IMR-90 (cell line): ENCODE data around the gene RCE1. TPM values are rescaled to one million over a fixed set of nuclear protein-coding genes. Genes with fewer than 3 reads are reported as not detected.

ENCODE experiments used
- ATAC-seq: fragments of 200-7000 bp; cut with Tn5 transposase; 2 replicates; pipeline ENCODE4 v1.9.1; 2020; ENCODE audit warnings: low read depth, mild to moderate bottlenecking, moderate library complexity
- BruUV-seq: library from RNA; stranded (reverse); fragments of 400-500 nt; replicated peaks from 2 replicates; lab custom pipeline; 2021; lab: Mats Ljungman, UMichigan
- CTCF ChIA-PET: fragments of 300-600 bp; formaldehyde crosslinking; extraction: SDS; loops from one replicate; lab custom pipeline; 2021; ENCODE audit warnings: antibody characterized with exemption; lab: Yijun Ruan, JAX
- POLR2A ChIA-PET: fragments of 300-600 bp; sonication (Branson Sonifier 250); formaldehyde crosslinking; loops from one replicate; lab custom pipeline; 2022; ENCODE audit warnings: antibody characterized with exemption; ENCODE audit not compliant: unreplicated experiment; lab: Charles Lee
- DNase-seq: peaks from one replicate; pipeline ENCODE4 v3.0.0; 2013
- H2AFZ ChIP-seq: replicated peaks from 2 replicates; pipeline ENCODE3; 2013; ENCODE audit warnings: low read length, mild to moderate bottlenecking; ENCODE audit not compliant: poor library complexity
- H2AK5ac ChIP-seq: 2 replicates; pipeline ENCODE4 v1.6.1; 2013; ENCODE audit warnings: low read depth, low read length, inconsistent platforms
- H2AK9ac ChIP-seq: replicated peaks from 2 replicates; pipeline ENCODE3; 2013; ENCODE audit warnings: mild to moderate bottlenecking, low read depth, low read length, moderate library complexity; ENCODE audit not compliant: poor library complexity
- H2BK120ac ChIP-seq: 2 replicates; pipeline ENCODE4 v1.6.1; 2013; ENCODE audit warnings: low read depth, low read length, inconsistent platforms
- H2BK15ac ChIP-seq: 3 replicates; pipeline ENCODE4 v1.6.1; 2013; ENCODE audit warnings: low read depth, low read length, inconsistent platforms
- H2BK20ac ChIP-seq: 2 replicates; pipeline ENCODE4 v1.6.1; 2013; ENCODE audit warnings: low read depth, mild to moderate bottlenecking, inconsistent platforms, low read length, moderate library complexity
- H2BK5ac ChIP-seq: 2 replicates; pipeline ENCODE4 v1.6.1; 2013; ENCODE audit warnings: mild to moderate bottlenecking, low read depth, low read length, inconsistent platforms; ENCODE audit not compliant: poor library complexity, severe bottlenecking
- H3K14ac ChIP-seq: replicated peaks from 2 replicates; pipeline ENCODE4 v1.6.1; 2013; ENCODE audit warnings: low read depth, low read length, inconsistent platforms
- H3K18ac ChIP-seq: 2 replicates; pipeline ENCODE4 v1.6.1; 2013; ENCODE audit warnings: low read depth, low read length, control low read depth
- H3K23ac ChIP-seq: 2 replicates; pipeline ENCODE4 v1.6.1; 2013; ENCODE audit warnings: low read depth, low read length, inconsistent platforms
- H3K27ac ChIP-seq: 2 replicates; pipeline ENCODE4 v1.5.1; 2013; ENCODE audit warnings: mild to moderate bottlenecking, control low read depth, low read length; ENCODE audit not compliant: insufficient read depth
- H3K27me3 ChIP-seq: 2 replicates; pipeline ENCODE4 v1.6.1; 2013; ENCODE audit warnings: low read length; ENCODE audit not compliant: control insufficient read depth, insufficient read depth
- H3K36me3 ChIP-seq: 2 replicates; pipeline ENCODE4 v1.6.1; 2013; ENCODE audit warnings: low read length, mixed read lengths; ENCODE audit not compliant: control insufficient read depth, insufficient read depth
- H3K4ac ChIP-seq: 2 replicates; pipeline ENCODE4 v1.6.1; 2013; ENCODE audit warnings: low read depth, low read length, inconsistent platforms
- H3K4me1 ChIP-seq: 2 replicates; pipeline ENCODE4 v1.6.1; 2013; ENCODE audit warnings: low read length, mixed read lengths; ENCODE audit not compliant: control insufficient read depth, insufficient read depth
- H3K4me2 ChIP-seq: 2 replicates; pipeline ENCODE4 v1.6.1; 2013; ENCODE audit warnings: low read depth, mild to moderate bottlenecking, control low read depth, low read length, moderate library complexity
- H3K4me3 ChIP-seq: 2 replicates; pipeline ENCODE4 v1.5.1; 2013; ENCODE audit warnings: low read depth, mild to moderate bottlenecking, control low read depth, low read length, moderate library complexity; ENCODE audit not compliant: insufficient read depth
- H3K56ac ChIP-seq: 2 replicates; pipeline ENCODE4 v1.6.1; 2013; ENCODE audit warnings: low read length, inconsistent platforms; ENCODE audit not compliant: insufficient read depth; ENCODE audit errors: extremely low read depth
- H3K79me1 ChIP-seq, 2 experiments: 2 replicates each; pipeline ENCODE4 v1.6.1; 2013; ENCODE audit warnings: low read length in 2 of 2, inconsistent platforms in 1 of 2, low read depth in 1 of 2
- H3K9ac ChIP-seq: 2 replicates; pipeline ENCODE4 v1.6.1; 2013; ENCODE audit warnings: low read depth, low read length, control low read depth
- H3K9me1 ChIP-seq: 2 replicates; pipeline ENCODE4 v1.6.1; 2013; ENCODE audit warnings: low read length, inconsistent platforms; ENCODE audit not compliant: insufficient read depth
- H3K9me3 ChIP-seq: 2 replicates; pipeline ENCODE4 v1.6.1; 2013; ENCODE audit warnings: low read length; ENCODE audit not compliant: control insufficient read depth, insufficient read depth
- H4K20me1 ChIP-seq: 2 replicates; pipeline ENCODE4 v1.6.1; 2013; ENCODE audit warnings: low read length, inconsistent platforms; ENCODE audit not compliant: insufficient read depth
- H4K5ac ChIP-seq: 2 replicates; pipeline ENCODE4 v1.6.1; 2013; ENCODE audit warnings: mild to moderate bottlenecking, low read depth, low read length, control low read depth
- H4K8ac ChIP-seq, 2 experiments: 2 replicates each; pipeline ENCODE4 v1.6.1; 2013; ENCODE audit warnings: low read depth in 2 of 2, low read length in 2 of 2, control low read depth in 1 of 2, inconsistent platforms in 1 of 2
- H4K91ac ChIP-seq: 2 replicates; pipeline ENCODE4 v1.6.1; 2013; ENCODE audit warnings: low read depth, low read length, inconsistent platforms; ENCODE audit not compliant: insufficient read depth
- BHLHE40 ChIP-seq: fragments of 150-350 bp; IDR thresholded peaks from 2 replicates; pipeline ENCODE4 v1.6.1; 2016; ENCODE audit warnings: mild to moderate bottlenecking, low read depth, low read length
- CEBPB ChIP-seq: IDR thresholded peaks from 2 replicates; pipeline ENCODE4 v1.6.1; 2012; ENCODE audit warnings: low read depth, low read length, improper control_type of control experiment
- CHD1 ChIP-seq: IDR thresholded peaks from 2 replicates; pipeline ENCODE4 v1.6.1; 2012; ENCODE audit warnings: low read depth, low read length, improper control_type of control experiment
- CTCF ChIP-seq: conservative IDR thresholded peaks from 2 replicates; pipeline ENCODE4 v1.5.1; 2012; ENCODE audit warnings: mild to moderate bottlenecking, low read depth, low read length, improper control_type of control experiment
- FOS ChIP-seq: fragments of 150-350 bp; IDR thresholded peaks from 2 replicates; pipeline ENCODE4 v1.6.1; 2016; ENCODE audit warnings: low read depth, low read length
- MAFK ChIP-seq: IDR thresholded peaks from 2 replicates; pipeline ENCODE4 v1.6.1; 2012; ENCODE audit warnings: low read depth, low read length, improper control_type of control experiment
- MAZ ChIP-seq: IDR thresholded peaks from 2 replicates; pipeline ENCODE4 v1.6.1; 2012; ENCODE audit warnings: low read depth, mild to moderate bottlenecking, low read length, improper control_type of control experiment, moderate library complexity, borderline replicate concordance
- MXI1 ChIP-seq: IDR thresholded peaks from 2 replicates; pipeline ENCODE4 v1.6.1; 2012; ENCODE audit warnings: low read depth, mild to moderate bottlenecking, low read length, moderate library complexity, borderline replicate concordance
- NFE2L2 ChIP-seq: fragments of 150-350 bp; IDR thresholded peaks from 2 replicates; pipeline ENCODE4 v1.6.1; 2016; ENCODE audit warnings: low read depth, mild to moderate bottlenecking, low read length
- POLR2A ChIP-seq: IDR thresholded peaks from 2 replicates; pipeline ENCODE4 v1.6.1; 2012; ENCODE audit warnings: mild to moderate bottlenecking, low read depth, low read length
- RAD21 ChIP-seq: IDR thresholded peaks from 2 replicates; pipeline ENCODE4 v1.6.1; 2012; ENCODE audit warnings: low read length, improper control_type of control experiment
- RFX5 ChIP-seq: IDR thresholded peaks from 2 replicates; pipeline ENCODE4 v1.8.0; 2012; ENCODE audit warnings: low read depth, mild to moderate bottlenecking, low read length, moderate library complexity
- SMC3 ChIP-seq: fragments of 150-350 bp; IDR thresholded peaks from 2 replicates; pipeline ENCODE4 v1.6.1; 2016; ENCODE audit warnings: low read depth, mild to moderate bottlenecking, antibody characterized with exemption, low read length, moderate library complexity
- USF2 ChIP-seq: fragments of 150-350 bp; IDR thresholded peaks from 2 replicates; pipeline ENCODE4 v1.6.1; 2017; ENCODE audit warnings: mild to moderate bottlenecking, antibody characterized with exemption, low read length, low read depth
- WGBS, 2 experiments: methylation state at CpG; one replicate each; pipeline versions ENCODE4 v1.1.5 to v1.1.7; 2013; ENCODE audit warnings: missing lambda C conversion rate in 2 of 2; ENCODE audit not compliant: insufficient read length in 1 of 2; ENCODE audit errors: extremely low coverage in 2 of 2; 5-methylcytosine and 5-hydroxymethylcytosine counted together
- dilution Hi-C: fragments of 300-500 bp; cut with HindIII; formaldehyde crosslinking; loops from one replicate; pipeline ENCODE4 v1.14.3; 2018; ENCODE audit warnings: low sequenced_read_pairs; ENCODE audit not compliant: unreplicated experiment
- in situ Hi-C: fragments of 300-500 bp; cut with MboI; formaldehyde crosslinking; loops from 3 replicates; pipeline ENCODE4 v1.14.3; 2019; ENCODE audit warnings: low sequenced_read_pairs, inconsistent platforms, mixed read lengths
- intact Hi-C: fragments of 100-400 bp; cut with micrococcal nuclease; formaldehyde crosslinking; loops from 2 replicates; pipeline ENCODE4 v1.10.0; 2022
- polyA plus RNA-seq, 3 experiments: library from polyadenylated mRNA; depleted of rRNA; stranded (reverse); fragments of >200 nt; gene quantifications; 2 replicates each; pipeline ENCODE4 v1.2.3, GENCODE V29; 2012; ENCODE audit warnings: low replicate concordance in 1 of 3
- total RNA-seq: library from RNA; depleted of rRNA; stranded (reverse); fragments of >200 nt; gene quantifications from 2 replicates; pipeline ENCODE4 v1.2.3, GENCODE V29; 2012

RCE1 gene
- total and polyA plus RNA-seq, 2 of the 4 experiments (the other 2 are of a cell fraction): 6.6 to 19.4 TPM

GRCh38 chr11:66883016-66883965 is 40.0 kb downstream of the RCE1 start:
- peak overlapping the region; percentile 2; the same call in 1 of the 2 replicates for H3K14ac ChIP-seq
- WGBS, 2 experiments: 36% methylated on average over 15 of the region's 29 CpGs; no CpG with 5 or more reads in 1 of the 2 experiments
- peak overlapping the region; percentile 27; the same call in 2 of the 3 replicates for H2BK15ac ChIP-seq
- peaks cover 2% of the 10 kb centered on the region; the same call in 1 of the 2 replicates for H3K36me3 ChIP-seq
- CTCF ChIA-PET: interaction anchor here (0.5 to 1.5 kb wide), 4 partner anchors 9 to 1395 kb away, joined by 3 to 4 read pairs (median 4); no protein-coding TSS in a partner anchor
- peak overlapping the region; percentile 28 to 78; a peak in 3 of 4 replicates for H4K8ac ChIP-seq
- peak; percentile 82 for ATAC-seq
- TF ChIP-seq CEBPB: peak; percentile 62
- peak; percentile 15; the same call in 1 of the 2 replicates for TF ChIP-seq SMC3
- peak; percentile 52 for TF ChIP-seq RAD21
- TF ChIP-seq POLR2A: no peak
- TF ChIP-seq USF2: peak; percentile 7; the same call in 1 of the 2 replicates
- TF ChIP-seq CTCF: peak; percentile 51
- no peak for TF ChIP-seq CHD1
- no peak for TF ChIP-seq RFX5
- no peak; the same call in 1 of the 2 replicates for TF ChIP-seq MAZ
- 0 out of 2 replicates have a peak, but pooled peaks have one; percentile 21 for TF ChIP-seq BHLHE40
- TF ChIP-seq FOS: peak; percentile 35; the same call in 1 of the 2 replicates
- TF ChIP-seq MAFK: no peak
- TF ChIP-seq MXI1: 0 out of 2 replicates have a peak, but pooled peaks have one; percentile 34
- TF ChIP-seq NFE2L2: peak; percentile 59; the same call in 1 of the 2 replicates
- peak overlapping the region; percentile 83 for H3K4ac ChIP-seq
- POLR2A ChIA-PET: no interaction called here
- dilution Hi-C loops: no loop called here
- BruUV-seq: no TSS peak
- peak overlapping the region; percentile 81 for H4K91ac ChIP-seq
- peak overlapping the region; percentile 27 for H3K4me2 ChIP-seq
- peak overlapping the region; percentile 47 for H3K27ac ChIP-seq
- H4K20me1 ChIP-seq: no peaks in the 10 kb centered on the region
- H3K23ac ChIP-seq: no peak overlapping the region
- peak overlapping the region; percentile 77 for H4K5ac ChIP-seq
- H2BK5ac ChIP-seq: peak overlapping the region; percentile 62
- H3K4me3 ChIP-seq: no peak overlapping the region
- in situ Hi-C loops: no loop called here
- H3K4me1 ChIP-seq: peaks cover 44% of the 10 kb centered on the region
- H3K9ac ChIP-seq: peak overlapping the region; percentile 7; the same call in 1 of the 2 replicates
- no peaks in the 10 kb centered on the region for H3K9me3 ChIP-seq
- peak overlapping the region; percentile 64 for H2AFZ ChIP-seq
- peak overlapping the region; percentile 42; the same call in 1 of the 2 replicates for H2BK20ac ChIP-seq
- H3K18ac ChIP-seq: peak overlapping the region; percentile 68; the same call in 1 of the 2 replicates
- H2AK5ac ChIP-seq: peak overlapping the region; percentile 90
- peak overlapping the region; percentile 87 for H2AK9ac ChIP-seq
- H3K9me1 ChIP-seq: peaks cover 12% of the 10 kb centered on the region; the same call in 1 of the 2 replicates
- H3K79me1 ChIP-seq: peaks cover 0 to 31% of the 10 kb centered on the region in 2 experiments; a peak in 2 of 4 replicates
- H3K27me3 ChIP-seq: no peaks in the 10 kb centered on the region
- H3K56ac ChIP-seq: peak overlapping the region; percentile 29; the same call in 1 of the 2 replicates
- peak overlapping the region; percentile 72 for H2BK120ac ChIP-seq
- peak; percentile 86 for DNase-seq
- intact Hi-C loops: loop anchor here (1.0 to 5.0 kb wide), 2 partner anchors 74 to 189 kb away; partner anchors contain the start of gene PC
